Fibroblast of mammary gland (primary cell): ENCODE results near the gene PRDM16.

Experiments used
- DNase-seq: peaks from one replicate; pipeline ENCODE4 v3.0.0-alpha.2; 2010; ENCODE audit warnings: low read depth
- H3K4me3 ChIP-seq: 2 replicates; pipeline ENCODE4 v1.5.1; 2011; ENCODE audit warnings: low read depth, mild to moderate bottlenecking, low read length, moderate library complexity; ENCODE audit not compliant: control insufficient read depth
- CTCF ChIP-seq: conservative IDR thresholded peaks from 2 replicates; pipeline ENCODE4 v1.5.1; 2011; ENCODE audit warnings: low read depth, low read length, inconsistent platforms; ENCODE audit not compliant: control insufficient read depth, insufficient read depth

Gene PRDM16

GRCh38 chr1:3425486-3426215 is 356.6 kb downstream of the PRDM16 start:
- H3K4me3 ChIP-seq = no peak overlapping the region
- no peak for TF ChIP-seq CTCF
- no peak for DNase-seq

DNA sequence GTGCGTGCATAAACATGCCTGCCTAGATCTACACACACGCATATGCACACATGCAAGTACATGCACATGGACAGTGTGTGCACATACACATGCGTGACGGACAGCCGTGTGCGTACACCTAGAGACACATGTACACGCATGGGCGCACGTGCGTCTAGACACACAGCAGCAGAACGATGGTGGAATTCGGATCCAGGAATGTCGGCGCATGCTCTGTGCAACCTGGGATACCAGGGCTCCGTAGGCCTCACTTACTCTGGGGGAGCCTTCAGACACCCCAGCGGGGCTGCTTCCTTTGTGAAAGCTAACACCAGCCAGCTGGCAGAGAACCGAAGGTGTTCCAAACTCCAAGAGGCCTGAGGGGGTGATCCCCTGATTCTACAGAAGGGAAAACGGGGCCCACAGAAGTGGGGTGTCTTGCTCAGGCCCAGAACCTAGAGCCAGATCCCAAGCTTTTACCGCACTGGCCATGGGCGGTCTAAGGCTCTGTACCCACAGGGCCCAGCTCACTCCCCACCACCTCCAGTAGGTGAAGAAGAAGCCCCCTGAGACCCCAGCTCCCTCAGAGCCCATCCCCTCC is 358.0 kb downstream of the PRDM16 start:
- no peak for DNase-seq
- TF ChIP-seq CTCF = no peak
- no peak overlapping the region for H3K4me3 ChIP-seq

- DNase-seq = no peak
- H3K4me3 ChIP-seq = no peak overlapping the region
- no peak for TF ChIP-seq CTCF
Observed at GRCh38 chr1:3427711-3428704, 359.0 kb downstream of the PRDM16 start.

DNA sequence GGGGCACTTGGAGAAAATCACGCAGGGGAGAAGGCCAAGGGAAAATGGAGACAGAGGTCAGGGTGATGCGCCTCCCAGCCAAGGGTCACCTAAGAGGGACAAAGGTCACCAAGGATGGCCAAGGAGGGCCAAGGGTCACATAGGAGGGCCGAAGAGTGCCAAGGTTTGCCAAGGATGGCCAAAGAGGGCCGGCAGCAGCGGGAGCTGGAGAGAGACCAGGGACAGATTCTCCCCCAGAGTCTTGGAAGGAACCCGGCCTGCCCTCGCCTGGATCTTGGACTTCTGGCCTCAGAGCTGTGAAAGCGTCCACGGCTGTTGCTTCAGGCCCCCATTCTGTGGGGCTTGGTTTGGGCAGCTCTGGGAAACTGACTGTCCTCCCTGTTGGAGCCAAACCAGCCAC is 359.9 kb downstream of the PRDM16 start:
- H3K4me3 ChIP-seq = no peak overlapping the region
- no peak for TF ChIP-seq CTCF
- DNase-seq = no peak

- no peak for DNase-seq
- no peak for TF ChIP-seq CTCF
- no peak overlapping the region for H3K4me3 ChIP-seq
Observed at GRCh38 chr1:3429320-3429719, 360.3 kb downstream of the PRDM16 start.

DNA sequence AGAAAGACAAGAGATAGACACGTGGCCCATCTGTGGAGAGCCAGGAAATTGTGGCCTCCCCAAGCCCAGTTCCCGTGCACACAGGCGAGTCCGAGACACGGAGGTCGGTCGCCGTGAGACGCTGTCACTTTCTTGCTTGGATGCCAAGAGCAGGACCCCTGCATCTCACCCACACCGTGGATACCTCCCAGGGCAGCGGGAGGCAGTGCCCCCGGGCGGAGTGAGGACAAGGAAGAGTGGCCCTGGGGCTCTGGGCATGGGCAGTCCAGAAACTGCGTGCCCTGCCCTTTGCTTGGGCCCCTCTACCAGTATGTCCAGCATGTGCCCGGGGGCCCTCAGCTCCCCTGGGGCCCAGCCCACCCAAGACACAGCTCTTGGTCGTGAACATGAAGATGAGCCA is 360.8 kb downstream of the PRDM16 start:
- no peak for TF ChIP-seq CTCF
- DNase-seq = no peak
- no peak overlapping the region for H3K4me3 ChIP-seq
